ENCODE data around the gene TPRG1.

Gene TPRG1

GRCh38 chr3:189167027-189167766 lies 4.6 kb upstream of the TPRG1 start:
- no peak for DNase-seq

- DNase-seq = no peak
These were observed 3.1 kb upstream of the TPRG1 start for GRCh38 chr3:189168711-189169110.

- DNase-seq = no peak
These were observed 2.0 kb upstream of the TPRG1 start for GRCh38 chr3:189169728-189170127.

- no peak for DNase-seq
These were observed 1.2 kb upstream of the TPRG1 start for GRCh38 chr3:189170559-189170958.

GRCh38 chr3:189172668-189173419 lies 1.1 kb downstream of the TPRG1 start:
- no peak for DNase-seq

GRCh38 chr3:189184566-189184965 lies 12.8 kb downstream of the TPRG1 start:
- no peak for DNase-seq

- DNase-seq = no peak
These were observed 14.3 kb downstream of the TPRG1 start for GRCh38 chr3:189186101-189186500.

GRCh38 chr3:189188466-189188865 lies 16.7 kb downstream of the TPRG1 start:
- no peak for DNase-seq

GRCh38 chr3:189192725-189193124 lies 21.0 kb downstream of the TPRG1 start:
- no peak for DNase-seq

GRCh38 chr3:189195302-189195701 lies 23.5 kb downstream of the TPRG1 start:
- DNase-seq = no peak

GRCh38 chr3:189202106-189202505 lies 30.3 kb downstream of the TPRG1 start:
- DNase-seq = no peak

GRCh38 chr3:189202583-189202982 lies 30.8 kb downstream of the TPRG1 start:
- no peak for DNase-seq

GRCh38 chr3:189204167-189204866 lies 32.5 kb downstream of the TPRG1 start:
- no peak for DNase-seq

- DNase-seq = no peak
These were observed 33.2 kb downstream of the TPRG1 start for GRCh38 chr3:189204937-189205336.

- DNase-seq = no peak
These were observed 38.5 kb downstream of the TPRG1 start for GRCh38 chr3:189210251-189210770.

GRCh38 chr3:189212681-189213080 lies 40.9 kb downstream of the TPRG1 start:
- no peak for DNase-seq

- DNase-seq = no peak
These were observed 42.9 kb downstream of the TPRG1 start for GRCh38 chr3:189214651-189215050.

GRCh38 chr3:189222927-189223636 lies 51.3 kb downstream of the TPRG1 start:
- no peak for DNase-seq

- no peak for DNase-seq
These were observed 53.7 kb downstream of the TPRG1 start for GRCh38 chr3:189225431-189225830.

- no peak for DNase-seq
These were observed 55.5 kb downstream of the TPRG1 start for GRCh38 chr3:189227249-189227648.

GRCh38 chr3:189229196-189229828 lies 57.5 kb downstream of the TPRG1 start:
- DNase-seq = no peak

- no peak for DNase-seq
These were observed 61.0 kb downstream of the TPRG1 start for GRCh38 chr3:189232790-189233189.
